OCI-M2 (cell line): ENCODE data around the gene CISD1.

ENCODE experiments used
- DNase-seq: peaks from one replicate; lab custom pipeline; 2025; ENCODE audit not compliant: unreplicated experiment; lab: John Stamatoyannopoulos, UW

CISD1 gene

GRCh38 chr10:58265249-58265648, 3.7 kb upstream of the CISD1 start:
- no peak for DNase-seq

GRCh38 chr10:58266003-58266825, 2.7 kb upstream of the CISD1 start:
- no peak for DNase-seq

GRCh38 chr10:58266826-58267712, 1.9 kb upstream of the CISD1 start:
- no peak for DNase-seq

GRCh38 chr10:58267713-58268453, 1.1 kb upstream of the CISD1 start, which contains the start of gene IPMK:
TSS of gene IPMK (minus strand) at chr10:58267894. CDS start at chr10:58267611, 283 bp downstream.
- DNase-seq = no peak

- DNase-seq = no peak
Observed at GRCh38 chr10:58268454-58268945, 462 bp upstream of the CISD1 start.

- no peak for DNase-seq
Observed at GRCh38 chr10:58269782-58270290, 874 bp downstream of the CISD1 start.

- no peak for DNase-seq
Observed at GRCh38 chr10:58275261-58275660, 6.3 kb downstream of the CISD1 start.

GRCh38 chr10:58275908-58276307, 6.9 kb downstream of the CISD1 start:
- DNase-seq = no peak

- DNase-seq = no peak
Observed at GRCh38 chr10:58278274-58278961, 9.5 kb downstream of the CISD1 start.

- no peak for DNase-seq
Observed at GRCh38 chr10:58278962-58279307, 10.0 kb downstream of the CISD1 start.

GRCh38 chr10:58280477-58280876, 11.5 kb downstream of the CISD1 start:
- DNase-seq = no peak

- DNase-seq = no peak
Observed at GRCh38 chr10:58281092-58281752, 12.3 kb downstream of the CISD1 start.

- no peak for DNase-seq
Observed at GRCh38 chr10:58282615-58283014, 13.7 kb downstream of the CISD1 start.

- no peak for DNase-seq
Observed at GRCh38 chr10:58291538-58292174, 22.7 kb downstream of the CISD1 start.

- no peak for DNase-seq
Observed at GRCh38 chr10:58293989-58294388, 25.0 kb downstream of the CISD1 start.

GRCh38 chr10:58299580-58299979, 30.6 kb downstream of the CISD1 start:
- DNase-seq = no peak

GRCh38 chr10:58300676-58301075, 31.7 kb downstream of the CISD1 start:
- DNase-seq = no peak

GRCh38 chr10:58302254-58302653, 33.3 kb downstream of the CISD1 start:
- DNase-seq = no peak

- DNase-seq = no peak
Observed at GRCh38 chr10:58304099-58304633, 35.2 kb downstream of the CISD1 start.
